HEK293 (cell line): ENCODE data around the gene TRIM27.

Source experiments
- BCL11A ChIP-seq: fragments of 450-650 bp; formaldehyde crosslinking; IDR thresholded peaks from 2 replicates; pipeline ENCODE4 v1.5.1; 2016; ENCODE audit warnings: low read depth, missing biosample characterization, missing genetic modification characterization
- BCL11B ChIP-seq: fragments of 450-650 bp; formaldehyde crosslinking; IDR thresholded peaks from 2 replicates; pipeline ENCODE4 v1.5.1; 2016; ENCODE audit warnings: low read depth, missing biosample characterization, missing genetic modification characterization
- GLIS2 ChIP-seq: fragments of 450-650 bp; formaldehyde crosslinking; IDR thresholded peaks from 2 replicates; pipeline ENCODE4 v1.5.1; 2016; ENCODE audit warnings: missing biosample characterization, missing genetic modification characterization
- HIC1 ChIP-seq: fragments of 450-650 bp; formaldehyde crosslinking; IDR thresholded peaks from 2 replicates; pipeline ENCODE4 v1.5.1; 2016; ENCODE audit warnings: missing biosample characterization, missing genetic modification characterization
- KLF17 ChIP-seq: fragments of 450-650 bp; formaldehyde crosslinking; IDR thresholded peaks from 2 replicates; pipeline ENCODE4 v1.5.1; 2016; ENCODE audit warnings: missing biosample characterization, missing genetic modification characterization
- OVOL3 ChIP-seq: fragments of 450-650 bp; formaldehyde crosslinking; IDR thresholded peaks from 2 replicates; pipeline ENCODE4 v1.5.1; 2016; ENCODE audit warnings: missing biosample characterization, missing genetic modification characterization
- SETDB1 ChIP-seq: IDR thresholded peaks from one replicate; pipeline ENCODE4 v1.6.1; 2017; ENCODE audit warnings: mild to moderate bottlenecking, low read length, moderate library complexity, mixed read lengths; ENCODE audit not compliant: insufficient read length
- TSHZ1 ChIP-seq: fragments of 450-650 bp; formaldehyde crosslinking; IDR thresholded peaks from 2 replicates; pipeline ENCODE4 v1.5.1; 2016; ENCODE audit warnings: missing biosample characterization, missing genetic modification characterization, borderline replicate concordance
- ZBTB8A ChIP-seq: fragments of 450-650 bp; formaldehyde crosslinking; IDR thresholded peaks from 2 replicates; pipeline ENCODE4 v1.5.1; 2016; ENCODE audit warnings: missing biosample characterization, missing genetic modification characterization
- ZFP69B ChIP-seq: fragments of 450-650 bp; formaldehyde crosslinking; IDR thresholded peaks from 2 replicates; pipeline ENCODE4 v1.5.1; 2016; ENCODE audit warnings: missing biosample characterization, missing genetic modification characterization
- ZNF140 ChIP-seq: fragments of 450-650 bp; formaldehyde crosslinking; IDR thresholded peaks from 2 replicates; pipeline ENCODE4 v1.5.1; 2016; ENCODE audit warnings: missing biosample characterization, missing genetic modification characterization
- ZNF155 ChIP-seq: fragments of 450-650 bp; formaldehyde crosslinking; IDR thresholded peaks from 2 replicates; pipeline ENCODE4 v1.5.1; 2016; ENCODE audit warnings: missing biosample characterization, missing genetic modification characterization
- ZNF169 ChIP-seq: fragments of 450-650 bp; formaldehyde crosslinking; IDR thresholded peaks from 2 replicates; pipeline ENCODE4 v1.5.1; 2016; ENCODE audit warnings: missing biosample characterization, missing genetic modification characterization
- ZNF174 ChIP-seq: fragments of 450-650 bp; formaldehyde crosslinking; IDR thresholded peaks from 2 replicates; pipeline ENCODE4 v1.5.0; 2017; ENCODE audit warnings: missing biosample characterization, mild to moderate bottlenecking, missing genetic modification characterization
- ZNF221 ChIP-seq: fragments of 450-650 bp; formaldehyde crosslinking; IDR thresholded peaks from 2 replicates; pipeline ENCODE4 v1.5.1; 2017; ENCODE audit warnings: missing biosample characterization, missing genetic modification characterization, borderline replicate concordance
- ZNF37A ChIP-seq: fragments of 450-650 bp; IDR thresholded peaks from 2 replicates; pipeline ENCODE4 v1.5.1; 2018; ENCODE audit warnings: missing biosample characterization, missing genetic modification characterization
- ZNF398 ChIP-seq: fragments of 450-650 bp; formaldehyde crosslinking; IDR thresholded peaks from 2 replicates; pipeline ENCODE4 v1.5.1; 2017; ENCODE audit warnings: missing biosample characterization, missing genetic modification characterization
- ZNF426 ChIP-seq: fragments of 450-650 bp; formaldehyde crosslinking; IDR thresholded peaks from 2 replicates; pipeline ENCODE4 v1.5.1; 2017; ENCODE audit warnings: missing biosample characterization, missing genetic modification characterization, mild to moderate bottlenecking, inconsistent platforms, moderate library complexity
- ZNF48 ChIP-seq: fragments of 450-650 bp; formaldehyde crosslinking; IDR thresholded peaks from 2 replicates; pipeline ENCODE4 v1.5.1; 2016; ENCODE audit warnings: missing biosample characterization, missing genetic modification characterization
- ZNF549 ChIP-seq: fragments of 450-650 bp; IDR thresholded peaks from 2 replicates; pipeline ENCODE4 v1.5.1; 2018; ENCODE audit warnings: missing biosample characterization, missing genetic modification characterization, mild to moderate bottlenecking, inconsistent platforms, moderate library complexity
- ZNF600 ChIP-seq: fragments of 450-650 bp; formaldehyde crosslinking; IDR thresholded peaks from 2 replicates; pipeline ENCODE4 v1.5.1; 2016; ENCODE audit warnings: missing biosample characterization, missing genetic modification characterization
- ZNF626 ChIP-seq: fragments of 450-650 bp; sonication (Bioruptor Pico); formaldehyde crosslinking; IDR thresholded peaks from 2 replicates; pipeline ENCODE4 v1.5.1; 2018; ENCODE audit warnings: missing biosample characterization, missing genetic modification characterization, inconsistent platforms
- ZNF692 ChIP-seq: fragments of 450-650 bp; formaldehyde crosslinking; IDR thresholded peaks from 2 replicates; pipeline ENCODE4 v1.5.1; 2016; ENCODE audit warnings: missing biosample characterization, missing genetic modification characterization
- ZNF791 ChIP-seq: fragments of 450-650 bp; formaldehyde crosslinking; IDR thresholded peaks from 2 replicates; pipeline ENCODE4 v1.5.1; 2016; ENCODE audit warnings: missing biosample characterization, missing genetic modification characterization
- ZSCAN18 ChIP-seq: fragments of 450-650 bp; formaldehyde crosslinking; IDR thresholded peaks from 2 replicates; pipeline ENCODE4 v1.5.1; 2016; ENCODE audit warnings: missing biosample characterization, missing genetic modification characterization
- ZSCAN5A ChIP-seq: fragments of 450-650 bp; formaldehyde crosslinking; IDR thresholded peaks from 2 replicates; pipeline ENCODE4 v1.5.1; 2016; ENCODE audit warnings: missing biosample characterization, missing genetic modification characterization

Gene TRIM27

GRCh38 chr6:28896505-28897368 lies 27.0 kb downstream of the TRIM27 start (continued):
- TF ChIP-seq ZFP69B (tag by site-specific recombination) (no peak), BCL11B (tag by site-specific recombination) (no peak), SETDB1 (no peak), ZNF791 (no peak), ZBTB8A (tag by site-specific recombination) (peak; percentile 16; the same call in 1 of the 2 replicates), ZNF37A (tag by site-specific recombination) (no peak), ZNF549 (tag by site-specific recombination) (no peak), OVOL3 (tag by site-specific recombination) (peak; percentile 94), ZNF600 (tag by site-specific recombination) (peak; percentile 36; the same call in 1 of the 2 replicates), ZNF169 (tag by site-specific recombination) (no peak), KLF17 (tag by site-specific recombination) (no peak), GLIS2 (tag by site-specific recombination) (peak; percentile 66; the same call in 1 of the 2 replicates), ZNF174 (tag by site-specific recombination) (no peak), ZNF398 (tag by site-specific recombination) (no peak), ZSCAN5A (no peak), ZNF426 (tag by site-specific recombination) (no peak), HIC1 (tag by site-specific recombination) (0 out of 2 replicates have a peak, but pooled peaks have one; percentile 22), ZSCAN18 (tag by site-specific recombination) (no peak), ZNF48 (no peak), ZNF155 (tag by site-specific recombination) (no peak), ZNF221 (no peak), ZNF140 (tag by site-specific recombination) (no peak), ZNF692 (tag by site-specific recombination) (peak; percentile 38; the same call in 1 of the 2 replicates), TSHZ1 (tag by site-specific recombination) (no peak), ZNF626 (tag by site-specific recombination) (no peak), BCL11A (tag by site-specific recombination) (no peak)
